Coronary artery (tissue), 2 donors: Measurements from ENCODE around the gene PSMG4.

Source experiments
- DNase-seq: peaks from one replicate; pipeline ENCODE4 v3.0.0-alpha.2; 2017; ENCODE audit warnings: low spot score
- H3K27ac ChIP-seq, 2 donors: fragments of 200-600 bp; sonication (generic); one replicate each; pipeline ENCODE4 v1.5.1; 2016 to 2019
- H3K4me3 ChIP-seq: fragments of 200-600 bp; sonication (generic); 2 replicates; pipeline ENCODE4 v1.5.1; 2016; ENCODE audit warnings: mild to moderate bottlenecking, moderate library complexity
- TF ChIP-seq, protein P1 (sequence below): fragments of 200-600 bp; sonication (generic); IDR thresholded peaks from one replicate; pipeline ENCODE4 v1.5.1; 2019; ENCODE audit warnings: antibody characterized with exemption

Gene PSMG4, protein sequence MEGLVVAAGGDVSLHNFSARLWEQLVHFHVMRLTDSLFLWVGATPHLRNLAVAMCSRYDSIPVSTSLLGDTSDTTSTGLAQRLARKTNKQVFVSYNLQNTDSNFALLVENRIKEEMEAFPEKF

GRCh38 chr6:3258720-3259490 is at the start of gene PSMG4:
PSMG4 (plus strand) TSS chr6:3258947; CDS start chr6:3259023, 76 bp downstream.
- Histone ChIP-seq H3K27ac (peak within 1 kb of the TSS; percentile 64 to 86), H3K4me3 (peak within 1 kb of the TSS; percentile 99)
- TF ChIP-seq, protein P1, sequence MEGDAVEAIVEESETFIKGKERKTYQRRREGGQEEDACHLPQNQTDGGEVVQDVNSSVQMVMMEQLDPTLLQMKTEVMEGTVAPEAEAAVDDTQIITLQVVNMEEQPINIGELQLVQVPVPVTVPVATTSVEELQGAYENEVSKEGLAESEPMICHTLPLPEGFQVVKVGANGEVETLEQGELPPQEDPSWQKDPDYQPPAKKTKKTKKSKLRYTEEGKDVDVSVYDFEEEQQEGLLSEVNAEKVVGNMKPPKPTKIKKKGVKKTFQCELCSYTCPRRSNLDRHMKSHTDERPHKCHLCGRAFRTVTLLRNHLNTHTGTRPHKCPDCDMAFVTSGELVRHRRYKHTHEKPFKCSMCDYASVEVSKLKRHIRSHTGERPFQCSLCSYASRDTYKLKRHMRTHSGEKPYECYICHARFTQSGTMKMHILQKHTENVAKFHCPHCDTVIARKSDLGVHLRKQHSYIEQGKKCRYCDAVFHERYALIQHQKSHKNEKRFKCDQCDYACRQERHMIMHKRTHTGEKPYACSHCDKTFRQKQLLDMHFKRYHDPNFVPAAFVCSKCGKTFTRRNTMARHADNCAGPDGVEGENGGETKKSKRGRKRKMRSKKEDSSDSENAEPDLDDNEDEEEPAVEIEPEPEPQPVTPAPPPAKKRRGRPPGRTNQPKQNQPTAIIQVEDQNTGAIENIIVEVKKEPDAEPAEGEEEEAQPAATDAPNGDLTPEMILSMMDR = no peak
- peak; percentile 96 for DNase-seq

- H3K4me3 ChIP-seq = no peak overlapping the region
- TF ChIP-seq, protein P1 = no peak
- no peak for DNase-seq
- peak overlapping the region in 1 of 2 donors; percentile 59 for H3K27ac ChIP-seq
Measured at GRCh38 chr6:3209114-3210023, 49.4 kb upstream of the PSMG4 start.

- Histone ChIP-seq H3K27ac (peak overlapping the region in 1 of 2 donors; percentile 5), H3K4me3 (no peak overlapping the region)
- DNase-seq = no peak
- TF ChIP-seq, protein P1 = no peak
Measured at GRCh38 chr6:3210024-3210610, 48.6 kb upstream of the PSMG4 start.

DNA sequence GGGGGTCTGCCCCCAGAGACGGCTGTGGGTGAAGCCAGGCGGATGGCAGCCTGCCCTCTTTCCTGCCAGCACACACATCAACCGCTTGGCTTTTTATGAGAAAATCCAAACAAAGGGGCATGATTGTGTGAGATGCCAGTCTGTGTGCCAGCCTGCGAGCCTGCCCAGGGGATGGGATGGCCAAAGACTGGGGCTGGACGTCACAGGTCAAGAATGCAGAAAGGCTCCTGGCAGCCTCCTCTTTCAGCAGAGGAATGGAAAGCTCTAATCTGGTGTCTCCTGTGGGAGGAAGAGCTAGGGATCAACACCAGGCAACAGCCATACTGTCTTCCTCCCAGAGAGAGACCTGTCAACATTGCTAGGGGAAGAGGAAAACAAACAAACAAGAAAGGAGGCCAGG is 47.1 kb upstream of the PSMG4 start:
- peak overlapping the region; percentile 9 to 80 for H3K27ac ChIP-seq
- H3K4me3 ChIP-seq = no peak overlapping the region
- peak; percentile 78 for DNase-seq
- TF ChIP-seq, protein P1 = no peak

DNA sequence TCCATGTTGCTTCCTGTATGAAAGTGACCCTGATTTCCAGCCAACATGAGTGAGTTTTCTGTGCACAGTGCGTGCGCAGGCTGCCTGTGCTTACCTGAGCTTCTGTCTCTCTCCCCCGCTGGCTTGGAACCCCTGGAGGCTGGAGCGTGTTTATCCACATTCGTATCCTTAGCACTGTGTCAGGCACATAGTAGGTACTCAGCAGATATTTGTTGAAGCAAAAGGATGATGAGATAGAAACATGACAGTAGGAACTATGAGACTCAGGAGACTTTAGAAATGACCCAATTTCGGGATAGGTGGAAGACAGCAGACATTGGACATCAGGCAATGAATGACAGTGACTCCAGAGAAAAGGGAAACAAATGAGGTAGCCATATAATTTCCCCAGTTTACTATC is 46.5 kb upstream of the PSMG4 start:
- H3K27ac ChIP-seq = peak overlapping the region in 1 of 2 donors; percentile 80
- no peak overlapping the region for H3K4me3 ChIP-seq
- no peak for DNase-seq
- TF ChIP-seq, protein P1 = no peak

- H3K27ac ChIP-seq = no peak overlapping the region
- no peak overlapping the region for H3K4me3 ChIP-seq
- no peak for DNase-seq
- TF ChIP-seq, protein P1 = no peak
Measured at GRCh38 chr6:3213334-3213695, 45.4 kb upstream of the PSMG4 start.
